Kidney tubule cell (primary cell): ENCODE results near the gene LCLAT1.

Experiments
- DNase-seq: peaks from one replicate; pipeline ENCODE4 v3.0.0-alpha.2; 2018; ENCODE audit warnings: low spot score

The LCLAT1 gene

DNA sequence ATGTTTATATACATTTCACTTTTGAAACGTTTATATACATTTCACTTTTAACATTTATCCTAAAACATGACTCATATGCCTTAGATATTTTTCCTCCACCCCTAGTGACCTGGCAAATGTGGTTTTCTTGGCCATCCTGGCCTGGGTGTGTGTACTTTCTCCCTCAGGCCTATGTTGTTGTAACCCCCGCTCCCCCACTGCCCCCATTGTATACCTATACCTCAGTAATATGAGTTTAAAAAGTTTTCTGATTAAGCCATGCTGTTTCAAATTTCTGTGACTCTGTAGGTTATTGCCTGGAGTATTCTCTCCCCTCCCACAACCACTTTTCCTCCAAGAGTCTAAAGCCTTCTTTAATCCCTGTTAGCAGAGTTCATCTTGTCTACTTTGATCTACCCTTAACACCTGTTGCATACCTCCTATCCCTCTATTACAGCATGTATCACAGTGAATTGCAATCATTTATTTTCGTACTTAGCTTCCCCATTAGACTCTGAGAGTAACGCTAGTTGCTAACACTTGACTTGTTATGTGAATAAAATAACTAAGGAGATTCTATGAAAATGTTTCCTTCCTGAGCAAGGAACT lies 67.9 kb downstream of the LCLAT1 start:
- no peak for DNase-seq

DNA sequence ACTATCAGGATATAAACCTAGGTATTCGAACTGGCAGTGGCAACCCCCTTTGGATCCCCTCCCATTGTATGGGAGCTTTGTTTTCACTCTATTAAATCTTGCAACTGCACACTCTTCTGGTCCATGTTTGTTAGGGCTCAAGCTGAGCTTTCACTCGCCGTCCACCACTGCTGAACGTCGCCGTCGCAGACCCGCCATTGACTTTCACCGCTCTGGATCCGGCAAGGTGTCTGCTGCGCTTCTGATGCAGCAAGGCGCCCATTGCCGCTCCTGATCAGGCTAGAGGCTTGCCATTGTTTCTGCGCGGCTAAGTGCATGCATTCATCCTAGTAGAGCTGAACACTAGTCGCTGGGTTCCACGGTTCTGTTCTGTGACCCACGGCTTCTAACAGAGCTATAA lies 69.1 kb downstream of the LCLAT1 start:
- DNase-seq = no peak

DNA sequence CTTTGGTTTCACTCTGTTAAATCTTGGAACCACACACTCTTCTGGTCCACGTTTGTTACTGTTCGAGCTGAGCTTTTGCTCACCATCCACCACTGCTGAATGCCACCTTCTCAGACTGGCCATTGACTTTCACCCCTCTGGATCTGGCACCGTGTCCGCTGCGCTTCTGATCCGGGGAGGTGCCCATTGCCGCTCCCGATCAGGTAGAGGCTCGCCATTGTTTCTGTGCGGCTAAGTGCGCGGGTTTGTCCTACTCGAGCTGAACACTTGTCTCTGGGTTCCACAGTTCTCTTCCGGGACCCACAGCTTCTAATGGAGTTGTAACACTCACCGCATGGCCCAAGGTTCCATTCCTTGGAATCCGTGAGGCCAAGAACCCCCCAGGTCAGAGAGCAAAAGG lies 72.8 kb downstream of the LCLAT1 start:
- no peak for DNase-seq

DNA sequence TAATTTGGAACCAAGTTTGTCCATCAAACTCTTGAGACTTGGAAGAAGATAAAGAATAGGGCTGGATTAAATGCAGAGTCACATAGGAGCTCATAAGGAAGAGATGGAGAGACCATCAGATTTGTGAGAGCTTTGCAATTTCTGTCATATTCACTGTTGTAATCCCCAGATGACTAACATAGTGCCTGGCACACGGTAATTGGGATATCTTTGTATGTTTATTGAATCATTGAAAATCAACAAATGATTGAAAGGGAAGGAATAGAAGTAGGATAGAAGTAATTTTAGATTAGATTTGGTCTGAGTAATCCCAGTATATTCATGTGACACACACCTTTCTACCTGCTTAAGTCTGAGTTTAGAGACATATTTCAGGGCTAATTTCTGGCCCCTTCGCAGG lies 75.4 kb downstream of the LCLAT1 start:
- no peak for DNase-seq

DNA sequence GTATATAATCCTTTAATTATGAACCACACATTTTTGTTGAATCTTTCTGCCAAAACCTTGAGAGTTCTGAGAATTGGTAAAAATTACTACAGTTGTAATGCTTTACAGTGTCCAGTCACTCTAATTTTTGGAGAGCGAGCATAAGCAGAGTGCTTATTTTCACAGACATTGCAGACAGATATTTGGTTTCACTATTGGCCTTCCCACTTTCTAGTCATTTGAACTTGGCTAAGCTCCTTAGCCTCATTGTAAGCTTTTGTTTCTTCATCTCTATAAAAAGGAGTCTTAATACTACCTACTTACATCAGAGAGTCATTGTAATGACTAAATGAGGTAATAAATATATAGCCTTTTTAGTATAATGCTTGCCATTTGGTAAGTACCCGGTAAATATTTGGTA lies 80.4 kb downstream of the LCLAT1 start:
- DNase-seq = no peak

DNA sequence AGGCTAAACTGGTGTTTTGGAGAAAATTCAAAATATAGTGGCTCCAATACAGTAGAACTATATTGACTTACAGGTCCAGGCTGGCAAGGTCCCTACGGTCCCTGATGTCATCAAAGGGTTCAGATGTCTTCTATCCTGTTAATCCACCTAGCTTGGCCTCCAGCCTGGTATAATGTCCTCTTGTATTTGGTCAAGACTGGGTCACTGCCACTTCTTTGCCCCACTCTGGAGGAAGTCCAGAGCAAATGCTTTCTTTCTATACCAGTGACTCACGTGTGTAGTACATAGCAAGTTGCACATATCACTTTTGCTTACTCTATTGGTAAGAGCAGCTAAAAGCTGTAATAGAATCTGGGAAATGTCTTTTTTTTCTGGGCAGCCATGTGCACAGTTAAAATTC lies 80.8 kb downstream of the LCLAT1 start:
- peak; percentile 26 for DNase-seq

DNA sequence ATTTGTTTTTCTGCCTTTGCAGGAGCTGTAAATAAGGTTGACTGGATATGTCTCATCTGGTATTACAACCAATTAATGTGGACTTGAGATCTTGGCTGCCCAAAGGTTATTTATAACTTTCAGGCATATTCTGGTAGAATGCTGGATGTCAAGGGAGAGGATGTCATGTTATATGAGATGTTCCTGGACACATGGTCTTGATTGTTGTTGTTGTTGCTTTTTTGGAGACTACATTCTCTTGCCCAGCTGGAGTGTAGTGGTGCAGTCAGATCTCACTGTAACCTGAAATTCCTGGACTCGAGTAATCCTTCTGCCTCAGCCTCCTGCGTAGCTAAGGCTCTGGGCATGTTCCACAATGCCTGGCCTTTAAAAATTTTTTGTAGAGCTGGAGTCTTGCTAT lies 83.3 kb downstream of the LCLAT1 start:
- DNase-seq = no peak

DNA sequence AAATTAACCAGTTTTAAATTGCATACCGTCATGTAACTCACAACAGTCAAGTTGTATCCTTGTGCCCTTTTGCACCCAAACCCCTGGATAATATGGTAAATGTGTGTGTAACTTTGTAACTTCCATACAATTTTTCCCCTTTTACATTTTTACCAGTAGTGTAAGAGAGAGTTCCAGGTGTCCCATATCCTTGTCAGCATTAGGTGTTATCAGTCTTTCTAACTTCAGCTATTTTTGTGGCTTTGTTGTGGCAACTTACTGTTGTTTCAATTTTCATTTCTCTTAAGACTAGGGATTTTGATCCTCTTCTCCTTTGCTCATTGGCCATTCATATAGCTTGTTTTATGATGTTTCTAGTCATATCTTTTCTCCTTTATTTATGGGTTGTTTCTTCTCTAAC lies 94.6 kb downstream of the LCLAT1 start:
- DNase-seq = no peak

DNA sequence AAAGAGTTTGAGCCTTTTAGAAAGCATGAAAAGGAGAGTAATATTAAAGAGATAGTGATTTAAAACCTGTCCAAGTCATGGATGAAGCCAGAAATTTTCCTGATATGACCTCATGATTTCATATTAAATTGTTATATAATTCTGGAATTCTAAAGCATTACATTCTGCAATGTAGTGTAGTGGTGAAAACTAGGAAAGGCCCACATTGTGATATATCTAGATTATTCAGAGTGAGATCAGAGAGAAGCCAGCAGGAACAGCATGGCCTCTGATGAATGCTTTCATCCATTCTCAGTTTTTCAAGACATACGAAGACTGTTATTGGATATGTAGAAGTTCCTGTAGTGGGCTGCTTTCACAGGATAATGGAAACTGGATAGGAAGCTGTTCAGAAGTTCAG lies 98.8 kb downstream of the LCLAT1 start:
- DNase-seq = peak; percentile 13

DNA sequence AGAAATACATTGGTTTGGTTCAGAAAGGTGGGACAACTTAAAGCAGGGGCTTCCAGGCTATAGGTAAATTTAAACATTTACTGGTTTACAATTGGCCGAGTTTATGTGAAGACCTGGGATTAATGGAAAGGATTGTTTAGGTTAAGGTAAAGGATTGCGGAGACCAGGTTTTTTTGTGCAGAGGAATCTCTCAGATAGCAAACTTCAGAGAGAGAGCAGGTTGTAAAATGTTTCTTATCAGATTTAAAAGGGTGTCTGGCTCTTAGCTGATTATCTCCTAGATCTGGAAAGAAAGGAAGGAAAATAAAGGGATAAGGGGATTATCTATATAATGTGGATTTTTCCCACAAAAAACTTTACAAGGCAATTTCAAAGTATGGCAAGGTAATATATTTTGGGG lies 101.3 kb downstream of the LCLAT1 start:
- DNase-seq = no peak

DNA sequence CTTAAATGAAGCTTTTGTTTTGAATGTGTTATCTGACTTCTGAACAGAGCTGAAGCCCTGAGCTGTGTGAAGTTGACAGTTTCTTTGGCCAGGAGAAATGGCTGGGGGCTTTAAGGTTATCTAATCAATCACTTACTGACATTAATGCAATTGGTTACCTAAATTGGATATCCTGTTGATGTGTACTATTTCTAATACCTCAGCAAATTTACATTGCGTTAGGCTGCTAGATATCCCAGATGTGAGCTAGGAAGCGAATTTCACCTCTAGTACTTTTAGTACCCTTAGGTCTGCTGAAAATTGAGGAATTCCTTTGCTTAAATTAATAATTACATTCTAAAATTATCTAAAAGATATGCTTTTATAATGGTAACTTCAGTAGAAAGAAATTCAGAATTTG lies 102.0 kb downstream of the LCLAT1 start:
- no peak for DNase-seq

DNA sequence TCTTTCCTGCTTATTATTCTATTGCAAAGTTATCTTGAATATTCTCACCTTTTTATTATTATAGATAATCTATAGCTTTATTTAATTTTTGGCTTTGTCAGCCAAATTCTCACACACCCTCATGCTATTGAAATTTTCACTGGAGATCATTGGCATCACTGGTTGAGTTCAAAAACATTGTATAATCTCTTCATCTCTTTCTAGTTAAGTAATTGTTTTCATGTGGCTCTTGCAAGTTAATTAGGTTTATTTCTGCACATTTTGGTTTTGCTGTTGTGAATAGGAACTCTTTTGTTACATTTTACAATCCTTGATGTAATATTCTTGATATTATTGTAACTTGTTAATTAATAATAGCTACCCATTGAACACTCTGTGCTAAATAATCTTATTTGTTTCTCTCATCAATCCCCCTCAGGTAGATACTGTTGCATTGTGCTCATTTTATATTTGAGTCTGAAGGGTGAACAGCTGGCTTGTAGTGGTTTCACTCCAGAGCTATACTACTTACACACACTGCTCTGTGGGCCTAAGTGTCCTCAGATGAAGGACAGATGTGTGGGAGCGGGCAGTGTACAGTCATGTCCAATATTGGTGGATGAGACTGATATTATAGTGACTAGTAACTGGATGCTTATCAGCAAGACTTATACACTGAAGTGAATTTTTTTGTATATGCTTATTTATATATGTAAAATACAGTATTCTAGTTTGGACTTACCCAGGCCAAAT lies 112.7 kb downstream of the LCLAT1 start:
- no peak for DNase-seq

DNA sequence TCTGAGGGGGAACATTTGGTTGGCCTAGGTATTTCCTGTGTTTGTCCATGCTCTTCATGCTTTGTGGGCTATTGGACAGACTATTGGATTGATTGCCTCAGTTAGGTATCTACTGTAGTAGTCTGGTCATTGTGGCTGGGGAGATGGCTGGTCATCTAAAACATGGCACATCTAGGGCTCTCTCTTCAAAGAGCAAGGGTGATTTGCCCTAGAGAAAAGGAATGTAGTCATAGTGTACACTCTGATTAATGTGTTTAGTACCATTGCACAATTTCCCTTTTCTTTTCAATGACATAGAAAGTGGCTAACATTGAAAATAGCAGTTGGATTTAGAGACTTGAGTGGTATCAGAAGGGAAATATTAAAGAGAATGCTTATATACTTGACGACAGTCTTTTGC lies 114.3 kb downstream of the LCLAT1 start:
- peak; percentile 2 for DNase-seq

DNA sequence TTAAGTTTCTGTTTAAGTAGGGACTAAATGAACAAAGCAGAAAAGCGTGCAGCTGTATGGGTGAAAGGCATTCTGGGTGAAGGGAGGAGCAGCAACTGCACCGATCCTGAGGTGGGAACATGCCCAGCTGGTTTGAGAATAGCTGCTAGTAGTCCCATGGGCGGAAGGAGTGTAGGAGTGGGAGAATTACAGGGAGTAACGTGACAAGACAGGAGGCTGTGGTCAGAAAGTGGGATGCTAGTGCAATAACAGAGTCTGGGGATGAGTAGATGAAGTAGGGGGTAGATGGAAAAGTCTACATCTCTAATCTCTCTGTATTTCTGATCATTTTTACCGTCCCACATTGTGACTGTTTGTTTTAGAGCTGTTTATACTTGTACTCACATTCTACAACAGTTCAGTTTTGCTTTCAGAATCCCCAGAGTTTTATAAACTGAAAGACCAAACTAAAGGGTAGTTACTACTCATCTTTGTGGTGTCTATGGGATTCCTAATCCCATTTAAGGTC lies 118.9 kb downstream of the LCLAT1 start:
- no peak for DNase-seq

DNA sequence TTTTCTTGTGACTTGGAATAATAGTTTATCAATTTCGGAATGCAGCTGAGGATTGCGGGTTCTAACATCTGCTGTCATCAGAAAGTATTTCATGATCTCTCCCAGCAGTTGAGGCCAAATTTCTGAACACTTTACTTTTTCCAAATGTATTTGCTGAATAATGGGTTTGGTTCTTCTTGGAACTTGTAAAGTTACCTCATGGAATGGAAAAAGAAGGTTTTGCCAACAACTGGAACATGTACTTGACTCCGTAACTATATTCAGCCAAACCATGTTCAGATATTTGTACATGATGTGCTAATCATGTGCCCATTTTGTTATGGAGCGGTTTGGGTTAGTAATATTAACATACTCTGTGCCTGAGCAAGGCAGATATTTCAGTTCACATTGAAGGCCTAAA lies 119.6 kb downstream of the LCLAT1 start:
- no peak for DNase-seq

DNA sequence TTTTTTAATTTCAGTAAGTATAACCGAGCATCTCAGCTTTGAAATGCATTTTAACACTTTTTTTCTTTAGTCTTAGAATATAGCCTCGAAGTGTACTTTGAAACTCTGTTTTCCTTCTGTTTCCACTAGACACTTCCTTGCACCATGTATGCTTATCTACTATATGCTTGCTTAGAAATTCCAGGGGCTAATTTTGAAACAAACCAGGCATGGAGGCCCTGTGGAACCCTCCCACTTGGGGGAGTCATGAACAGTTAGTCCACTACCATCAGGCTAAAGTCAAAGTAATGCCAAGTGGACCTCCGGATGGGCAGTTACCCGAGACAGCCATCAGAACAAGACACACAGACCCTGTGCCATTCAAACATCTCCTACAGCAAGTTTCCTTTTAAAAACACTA lies 120.3 kb downstream of the LCLAT1 start:
- no peak for DNase-seq

DNA sequence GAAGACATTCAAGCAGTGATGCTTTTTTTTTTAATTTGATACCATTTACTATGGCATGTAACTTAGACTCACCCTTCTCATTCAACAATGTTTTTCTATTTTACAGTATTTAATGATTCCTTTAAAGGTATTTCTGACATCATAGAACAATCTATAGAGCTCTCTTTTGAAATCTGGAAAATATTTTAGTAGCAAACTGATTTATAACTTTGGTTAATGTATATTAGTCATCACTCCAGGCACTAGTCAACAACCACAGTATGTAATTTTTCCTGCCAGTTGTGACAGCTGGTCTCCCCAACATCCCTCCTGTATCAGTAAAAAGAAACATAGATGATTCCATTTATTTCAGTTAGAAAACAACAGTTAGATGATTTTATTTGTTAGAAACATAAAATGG lies 122.9 kb downstream of the LCLAT1 start:
- DNase-seq = no peak

DNA sequence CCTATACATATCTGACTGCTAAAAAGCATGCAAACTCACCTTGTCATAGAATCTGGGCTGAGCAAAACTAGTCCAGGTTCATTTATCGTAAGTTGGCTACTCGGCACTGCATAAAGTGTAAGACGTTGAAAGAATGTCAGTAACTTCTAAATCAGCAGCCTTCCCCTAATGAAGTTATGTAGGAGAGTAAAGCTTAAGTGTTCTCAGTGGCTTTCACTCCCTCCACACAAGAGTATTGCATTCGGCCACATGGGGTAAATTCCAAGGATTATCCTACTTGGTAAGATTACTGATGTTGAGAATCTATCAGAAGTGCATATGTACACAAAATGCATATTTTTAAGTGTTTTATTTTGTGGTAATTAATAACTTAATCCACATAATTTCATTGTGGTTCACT lies 130.1 kb downstream of the LCLAT1 start:
- no peak for DNase-seq

DNA sequence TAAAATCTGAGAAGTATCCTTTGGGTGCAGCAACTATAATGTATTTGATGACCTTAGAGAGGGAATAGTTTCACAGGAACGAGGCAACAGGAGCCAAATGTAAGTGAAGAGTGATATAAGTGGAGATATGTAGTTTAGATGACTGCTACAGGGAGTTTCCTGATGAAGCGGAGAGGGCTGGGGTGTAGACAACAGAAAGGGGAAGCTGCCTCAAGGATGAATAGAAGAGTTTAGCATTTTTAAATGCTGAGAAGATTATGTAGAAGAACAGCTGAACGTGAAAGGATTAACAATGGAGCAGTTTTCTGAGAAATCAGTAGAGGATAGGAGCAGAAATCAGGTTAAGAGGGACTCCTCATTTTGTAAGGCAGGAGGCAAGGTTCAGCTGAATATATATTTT lies 133.3 kb downstream of the LCLAT1 start:
- DNase-seq = no peak

DNA sequence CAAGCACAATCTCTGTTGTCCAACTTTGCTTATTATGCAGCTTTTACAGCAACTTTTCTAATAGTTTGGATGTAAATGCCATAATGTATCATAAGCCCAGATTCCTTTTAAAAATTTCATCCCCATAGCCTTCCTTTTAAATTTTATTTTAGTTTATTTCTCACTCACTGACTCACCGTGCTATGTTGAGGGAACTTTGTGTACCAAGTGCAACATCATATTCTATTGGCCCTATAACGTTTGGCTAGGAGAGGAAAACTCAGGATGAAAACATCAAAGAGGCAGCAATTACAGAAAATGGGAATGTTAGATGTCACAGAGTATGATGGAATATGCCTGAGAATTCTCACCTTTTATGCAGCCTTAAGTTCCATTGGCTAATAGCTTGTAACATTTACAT lies 135.5 kb downstream of the LCLAT1 start:
- DNase-seq = no peak

DNA sequence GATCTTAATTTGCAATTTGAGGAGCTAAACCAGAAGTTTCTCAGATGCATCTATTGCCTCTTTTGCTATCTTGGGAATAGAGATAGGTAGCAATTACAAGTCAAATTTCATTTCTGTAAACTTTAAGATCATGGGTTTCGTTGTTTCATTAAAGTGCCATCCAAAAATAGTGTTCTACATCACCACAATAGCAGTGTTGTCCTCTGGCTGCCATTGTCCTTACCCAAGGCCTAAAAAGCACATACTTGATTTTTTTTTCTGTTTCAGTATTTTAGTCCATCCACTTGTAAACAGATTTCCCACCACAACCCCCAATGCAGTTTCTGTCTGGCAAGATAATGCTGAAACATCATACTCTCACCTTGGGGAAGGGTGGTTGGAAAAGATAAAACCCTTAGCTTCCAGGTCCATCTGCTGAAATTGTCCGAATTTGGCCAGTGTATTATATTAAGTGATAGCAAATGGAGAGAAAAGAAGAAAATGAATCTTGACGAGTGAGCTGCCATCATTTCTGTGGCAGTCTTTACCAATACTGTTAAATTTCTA lies 136.2 kb downstream of the LCLAT1 start:
- DNase-seq = no peak

DNA sequence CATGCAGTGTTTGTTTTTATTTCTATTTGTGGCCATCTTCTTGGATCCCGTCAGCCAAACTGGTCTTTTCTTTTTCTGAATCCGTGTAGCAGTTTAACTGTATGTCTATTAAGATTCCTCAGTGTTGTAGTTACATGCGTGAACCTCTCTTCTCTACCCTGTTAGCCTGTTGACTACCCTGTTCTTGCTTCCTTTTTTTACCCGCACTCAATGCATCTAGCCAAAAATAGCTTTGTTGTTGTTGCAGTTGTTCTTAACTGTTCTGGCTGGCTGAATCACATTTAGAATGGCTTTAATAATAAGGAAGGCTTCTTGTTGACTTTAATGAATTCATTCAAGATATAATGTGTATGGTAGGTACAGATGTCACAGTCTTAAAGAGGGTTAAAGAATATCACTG lies 137.1 kb downstream of the LCLAT1 start:
- DNase-seq = no peak

DNA sequence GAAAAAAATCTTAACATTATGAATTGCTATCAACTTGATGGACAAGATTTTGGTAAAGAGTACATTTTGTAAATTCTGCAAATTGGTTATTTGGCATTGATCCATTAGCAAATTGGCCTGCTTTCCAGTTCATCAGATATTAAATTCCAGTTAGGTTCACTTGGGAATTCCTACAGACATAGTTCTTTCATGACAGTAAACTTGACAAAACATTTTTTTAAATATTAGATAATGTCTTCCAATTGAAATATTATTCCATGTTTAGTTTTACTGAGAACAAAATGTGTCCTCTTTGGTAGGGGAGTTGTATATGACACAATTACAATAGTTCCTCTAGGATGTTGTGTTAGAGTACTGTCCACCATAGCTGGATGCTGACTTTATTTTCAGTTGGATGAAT lies 141.9 kb downstream of the LCLAT1 start:
- no peak for DNase-seq

DNA sequence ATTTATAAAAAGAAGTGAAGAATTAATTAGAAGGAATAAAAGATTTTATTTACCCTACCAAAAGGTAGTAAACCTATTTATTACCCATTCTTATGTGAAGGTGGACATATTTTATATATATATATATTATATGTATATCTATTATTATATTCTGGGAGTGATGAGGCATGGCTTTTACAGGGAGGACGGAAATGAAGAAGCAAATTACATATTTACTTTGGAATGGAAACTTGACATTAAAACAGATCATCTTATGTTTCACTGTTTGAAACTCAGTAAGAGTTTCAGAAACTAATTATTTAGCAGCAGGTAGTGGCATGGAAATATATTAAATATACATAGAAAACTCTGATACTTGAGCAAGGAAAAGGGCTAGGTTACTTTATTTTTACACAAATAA lies 143.4 kb downstream of the LCLAT1 start:
- DNase-seq = no peak
